MCF 10A (cell line): ENCODE results near the gene DCLRE1C. TPM values are rescaled to one million over a fixed set of nuclear protein-coding genes. Genes with fewer than 3 reads are reported as not detected.

Source experiments
- BruUV-seq: library from RNA; stranded (reverse); fragments of 400-500 nt; replicated peaks from 2 replicates; lab custom pipeline; 2021; lab: Mats Ljungman, UMichigan
- CTCF ChIA-PET: fragments of 300-600 bp; sonication (Branson Sonifier 250); formaldehyde crosslinking; extraction: SDS; loops from one replicate; lab custom pipeline; 2021; ENCODE audit warnings: antibody characterized with exemption, inconsistent platforms; lab: Yijun Ruan, JAX
- POLR2A ChIA-PET: fragments of 300-600, 350-650 bp; sonication (Branson Sonifier 250); formaldehyde crosslinking; extraction: SDS; loops from one replicate; lab custom pipeline; 2020; ENCODE audit warnings: antibody characterized with exemption, inconsistent platforms; lab: Yijun Ruan, JAX
- DNase-seq: peaks from one replicate; pipeline ENCODE4 v3.0.0-alpha.2; 2018; ENCODE audit not compliant: unreplicated experiment
- H3K27ac Mint-ChIP-seq: one replicate; pipeline ENCODE4 v1.8.0; 2022; ENCODE audit warnings: mild to moderate bottlenecking, low read depth, mixed read lengths; ENCODE audit not compliant: unreplicated experiment
- H3K27me3 Mint-ChIP-seq: one replicate; pipeline ENCODE4 v1.8.0; 2022; ENCODE audit warnings: mixed read lengths; ENCODE audit not compliant: insufficient read depth, unreplicated experiment
- H3K36me3 Mint-ChIP-seq: one replicate; pipeline ENCODE4 v1.8.0; 2022; ENCODE audit warnings: mild to moderate bottlenecking, moderate library complexity, mixed read lengths; ENCODE audit not compliant: insufficient read depth, unreplicated experiment
- H3K4me1 Mint-ChIP-seq: one replicate; pipeline ENCODE4 v1.8.0; 2022; ENCODE audit warnings: mixed read lengths; ENCODE audit not compliant: insufficient read depth, unreplicated experiment
- H3K4me3 Mint-ChIP-seq: one replicate; pipeline ENCODE4 v1.8.0; 2022; ENCODE audit warnings: mild to moderate bottlenecking, moderate library complexity, mixed read lengths; ENCODE audit not compliant: unreplicated experiment
- H3K9me3 Mint-ChIP-seq: one replicate; pipeline ENCODE4 v1.8.0; 2022; ENCODE audit warnings: mixed read lengths; ENCODE audit not compliant: unreplicated experiment
- intact Hi-C: fragments of 100-400 bp; cut with micrococcal nuclease; formaldehyde crosslinking; loops from 2 replicates; pipeline ENCODE4 v1.14.1; 2022
- total RNA-seq: library from RNA; stranded (reverse); gene quantifications from 2 replicates; pipeline ENCODE4 v1.2.3, GENCODE V29; 2022
- TF ChIP-seq, protein P1 (sequence below): fragments of 200-600 bp; IDR thresholded peaks from one replicate; pipeline ENCODE4 v1.8.0; 2022; ENCODE audit warnings: antibody characterized with exemption, mild to moderate bottlenecking; ENCODE audit not compliant: unreplicated experiment

The DCLRE1C gene
- total RNA-seq, 1 experiment from 2014 or later, result 10.3 TPM

DNA sequence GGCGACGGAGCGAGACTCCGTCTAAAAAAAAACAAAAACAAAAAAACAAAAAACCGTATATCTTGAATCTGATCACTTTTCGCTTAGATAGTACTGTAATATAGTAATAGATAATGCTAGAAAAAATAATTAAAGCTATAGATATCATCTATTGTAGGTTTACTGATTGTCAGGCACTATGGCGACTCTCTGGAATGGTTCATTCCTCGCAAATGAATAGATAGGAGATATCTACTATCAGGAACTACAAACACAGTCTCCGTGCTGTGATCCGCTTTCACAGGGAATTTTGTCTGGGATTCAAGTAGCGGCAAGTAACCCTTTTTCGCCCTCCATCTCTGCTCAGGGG is 5.0 kb upstream of the DCLRE1C start:
- POLR2A ChIA-PET, result interaction anchor here (0.6 to 4.8 kb wide), 16 partner anchors 10 to 1962 kb away, joined by 3 to 62 read pairs (median 4); partner anchors contain the start of genes CDNF, HSPA14, MSANTD7 and RPP38
- CTCF ChIA-PET, result interaction anchor here (1.2 to 1.5 kb wide), 2 partner anchors 56 to 80 kb away, joined by 3 to 5 read pairs; partner anchors contain the start of gene SUV39H2
- TF ChIP-seq, protein P1, sequence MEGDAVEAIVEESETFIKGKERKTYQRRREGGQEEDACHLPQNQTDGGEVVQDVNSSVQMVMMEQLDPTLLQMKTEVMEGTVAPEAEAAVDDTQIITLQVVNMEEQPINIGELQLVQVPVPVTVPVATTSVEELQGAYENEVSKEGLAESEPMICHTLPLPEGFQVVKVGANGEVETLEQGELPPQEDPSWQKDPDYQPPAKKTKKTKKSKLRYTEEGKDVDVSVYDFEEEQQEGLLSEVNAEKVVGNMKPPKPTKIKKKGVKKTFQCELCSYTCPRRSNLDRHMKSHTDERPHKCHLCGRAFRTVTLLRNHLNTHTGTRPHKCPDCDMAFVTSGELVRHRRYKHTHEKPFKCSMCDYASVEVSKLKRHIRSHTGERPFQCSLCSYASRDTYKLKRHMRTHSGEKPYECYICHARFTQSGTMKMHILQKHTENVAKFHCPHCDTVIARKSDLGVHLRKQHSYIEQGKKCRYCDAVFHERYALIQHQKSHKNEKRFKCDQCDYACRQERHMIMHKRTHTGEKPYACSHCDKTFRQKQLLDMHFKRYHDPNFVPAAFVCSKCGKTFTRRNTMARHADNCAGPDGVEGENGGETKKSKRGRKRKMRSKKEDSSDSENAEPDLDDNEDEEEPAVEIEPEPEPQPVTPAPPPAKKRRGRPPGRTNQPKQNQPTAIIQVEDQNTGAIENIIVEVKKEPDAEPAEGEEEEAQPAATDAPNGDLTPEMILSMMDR, result no peak
- no peaks in the 10 kb centered on the region for H3K27me3 Mint-ChIP-seq
- H3K9me3 Mint-ChIP-seq, result no peaks in the 10 kb centered on the region
- no peaks in the 10 kb centered on the region for H3K4me1 Mint-ChIP-seq
- H3K27ac Mint-ChIP-seq, result peak overlapping the region; percentile 99
- H3K4me3 Mint-ChIP-seq, result peak overlapping the region; percentile 98
- intact Hi-C loops, result no loop called here
- DNase-seq, result no peak
- no peaks in the 10 kb centered on the region for H3K36me3 Mint-ChIP-seq
- TSS peak; percentile 69 for BruUV-seq

DNA sequence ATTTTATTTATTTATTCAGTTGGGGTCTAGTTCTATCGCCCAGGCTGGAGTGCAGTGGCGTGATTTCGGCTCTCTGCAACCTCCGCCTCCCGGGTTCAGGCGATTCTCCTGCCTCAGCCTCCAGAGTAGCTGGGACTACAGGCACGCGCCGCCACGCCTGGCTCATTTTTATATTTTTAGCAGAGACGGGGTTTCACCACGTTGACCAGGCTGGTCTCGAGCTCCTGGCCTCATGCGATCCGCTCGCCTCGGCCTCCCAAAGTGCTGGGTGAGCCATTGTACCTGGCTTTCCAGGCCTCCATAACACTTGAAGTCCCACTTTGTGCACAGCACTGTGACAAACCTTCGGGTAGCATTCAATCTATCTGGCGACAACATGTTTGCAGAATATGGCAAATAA is 1.0 kb upstream of the DCLRE1C start:
- TF ChIP-seq, protein P1, result no peak
- intact Hi-C loops, result loop anchor here (5.0 kb wide), 2 partner anchors 118 to 152 kb away; partner anchors contain the start of genes CDNF, HSPA14 and MSANTD7
- no peaks in the 10 kb centered on the region for H3K27me3 Mint-ChIP-seq
- BruUV-seq, result no TSS peak
- no peaks in the 10 kb centered on the region for H3K36me3 Mint-ChIP-seq
- ChIA-PET POLR2A (interaction anchor here (0.8 to 3.2 kb wide), 15 partner anchors 7 to 214 kb away, joined by 3 to 32 read pairs (median 5); partner anchors contain the start of genes CDNF, HSPA14, MSANTD7 and NMT2), CTCF (interaction anchor here (0.6 to 2.0 kb wide), 3 partner anchors 76 to 145 kb away, joined by 3 to 9 read pairs (median 3); partner anchors contain the start of gene SUV39H2)
- peaks cover 5% of the 10 kb centered on the region for H3K4me1 Mint-ChIP-seq
- H3K9me3 Mint-ChIP-seq, result no peaks in the 10 kb centered on the region
- H3K4me3 Mint-ChIP-seq, result peak overlapping the region; percentile 92
- peak overlapping the region; percentile 90 for H3K27ac Mint-ChIP-seq
- no peak for DNase-seq

DNA sequence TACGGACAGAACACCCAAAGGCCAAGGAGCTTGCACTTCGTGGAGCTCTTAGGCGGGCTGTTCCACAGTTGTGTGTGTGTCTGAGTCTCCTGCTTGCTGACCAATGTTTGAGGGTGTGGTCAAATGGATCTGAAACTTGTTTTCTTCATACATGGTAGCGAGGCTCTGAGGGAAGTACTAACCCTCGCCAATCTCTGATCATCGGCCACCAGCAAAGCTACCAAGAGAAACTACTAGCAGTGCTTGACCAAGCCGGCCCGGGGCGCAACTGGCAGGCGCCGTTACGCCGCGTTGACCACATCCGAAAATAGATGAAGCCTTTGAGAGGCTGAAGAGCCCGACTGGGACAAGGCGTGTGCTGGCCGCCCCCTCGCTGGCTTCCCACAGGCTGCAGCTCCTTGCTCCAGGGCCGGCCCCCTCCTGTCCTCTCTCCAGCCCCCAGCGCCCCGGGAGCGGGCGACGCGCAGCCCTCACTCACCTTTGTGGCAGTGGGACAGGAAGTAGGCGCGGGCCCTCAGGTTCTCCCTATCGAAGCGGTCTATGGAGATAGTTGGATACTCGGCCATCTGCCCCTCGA is 384 bp downstream of the DCLRE1C start:
- Mint-ChIP-seq H3K27me3 (no peaks in the 10 kb centered on the region), H3K27ac (peak overlapping the region; percentile 90), H3K36me3 (no peaks in the 10 kb centered on the region), H3K9me3 (no peaks in the 10 kb centered on the region), H3K4me3 (peak overlapping the region; percentile 92), H3K4me1 (peaks cover 5% of the 10 kb centered on the region)
- ChIA-PET POLR2A (interaction anchor here (0.7 to 3.2 kb wide), 21 partner anchors 9 to 214 kb away, joined by 3 to 32 read pairs (median 5); partner anchors contain the start of genes CDNF, HSPA14, MSANTD7 and RPP38), CTCF (interaction anchor here (0.5 to 2.0 kb wide), 11 partner anchors 27 to 214 kb away, joined by 3 to 11 read pairs (median 4); partner anchors contain the start of gene SUV39H2)
- TF ChIP-seq, protein P1, result no peak
- no peak for DNase-seq
- intact Hi-C loops, result loop anchor here (5.0 kb wide), 2 partner anchors 116 to 154 kb away; partner anchors contain the start of genes CDNF, HSPA14 and MSANTD7
- BruUV-seq, result no TSS peak

DNA sequence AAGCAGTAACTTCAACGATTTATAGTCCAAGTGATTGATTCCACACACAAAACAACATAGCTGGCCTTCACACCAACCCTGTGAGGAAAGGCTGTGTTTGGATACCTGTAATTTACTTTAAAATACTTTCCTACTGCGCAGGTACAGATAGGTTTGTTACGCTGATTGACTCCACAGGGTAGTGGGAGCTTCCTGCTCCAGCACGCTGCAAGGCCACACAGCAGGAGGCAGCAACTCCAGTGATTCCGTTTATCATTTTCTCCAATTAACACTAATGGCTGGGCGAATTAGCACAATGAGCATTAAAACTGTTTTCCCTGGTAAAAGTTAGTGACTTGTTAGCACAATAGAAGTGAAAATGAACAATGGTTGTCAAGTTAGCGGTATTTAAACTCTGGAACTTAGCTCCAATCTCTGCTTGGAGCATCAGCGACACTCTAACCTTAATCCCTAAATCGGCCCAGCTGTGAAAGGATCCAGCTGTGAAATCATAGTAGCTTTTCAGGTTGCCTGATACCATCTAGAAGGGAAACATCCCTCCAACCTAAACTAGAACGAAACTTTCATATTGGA is 959 bp downstream of the DCLRE1C start:
- Mint-ChIP-seq H3K27me3 (no peaks in the 10 kb centered on the region), H3K4me3 (peak overlapping the region; percentile 92), H3K27ac (peak overlapping the region; percentile 90), H3K36me3 (no peaks in the 10 kb centered on the region), H3K4me1 (peaks cover 5% of the 10 kb centered on the region), H3K9me3 (no peaks in the 10 kb centered on the region)
- TSS peak; percentile 41 for BruUV-seq
- intact Hi-C loops, result loop anchor here (5.0 kb wide), 2 partner anchors 116 to 154 kb away; partner anchors contain the start of genes CDNF, HSPA14 and MSANTD7
- TF ChIP-seq, protein P1, result no peak
- DNase-seq, result peak; percentile 3
- POLR2A ChIA-PET, result interaction anchor here (0.9 to 3.2 kb wide), 14 partner anchors 23 to 214 kb away, joined by 3 to 32 read pairs (median 12); partner anchors contain the start of genes CDNF, HSPA14, MSANTD7 and RPP38
- CTCF ChIA-PET, result interaction anchor here (0.6 to 2.0 kb wide), 12 partner anchors 26 to 528 kb away, joined by 3 to 11 read pairs (median 4); partner anchors contain the start of gene SUV39H2
